ENCODE measurements around the gene RAB11FIP3. TPM values are rescaled to one million over a fixed set of nuclear protein-coding genes. Genes with fewer than 3 reads are reported as not detected.

The RAB11FIP3 gene
- total and polyA plus RNA-seq, 2 donors = 16.8 to 57.0 TPM

DNA sequence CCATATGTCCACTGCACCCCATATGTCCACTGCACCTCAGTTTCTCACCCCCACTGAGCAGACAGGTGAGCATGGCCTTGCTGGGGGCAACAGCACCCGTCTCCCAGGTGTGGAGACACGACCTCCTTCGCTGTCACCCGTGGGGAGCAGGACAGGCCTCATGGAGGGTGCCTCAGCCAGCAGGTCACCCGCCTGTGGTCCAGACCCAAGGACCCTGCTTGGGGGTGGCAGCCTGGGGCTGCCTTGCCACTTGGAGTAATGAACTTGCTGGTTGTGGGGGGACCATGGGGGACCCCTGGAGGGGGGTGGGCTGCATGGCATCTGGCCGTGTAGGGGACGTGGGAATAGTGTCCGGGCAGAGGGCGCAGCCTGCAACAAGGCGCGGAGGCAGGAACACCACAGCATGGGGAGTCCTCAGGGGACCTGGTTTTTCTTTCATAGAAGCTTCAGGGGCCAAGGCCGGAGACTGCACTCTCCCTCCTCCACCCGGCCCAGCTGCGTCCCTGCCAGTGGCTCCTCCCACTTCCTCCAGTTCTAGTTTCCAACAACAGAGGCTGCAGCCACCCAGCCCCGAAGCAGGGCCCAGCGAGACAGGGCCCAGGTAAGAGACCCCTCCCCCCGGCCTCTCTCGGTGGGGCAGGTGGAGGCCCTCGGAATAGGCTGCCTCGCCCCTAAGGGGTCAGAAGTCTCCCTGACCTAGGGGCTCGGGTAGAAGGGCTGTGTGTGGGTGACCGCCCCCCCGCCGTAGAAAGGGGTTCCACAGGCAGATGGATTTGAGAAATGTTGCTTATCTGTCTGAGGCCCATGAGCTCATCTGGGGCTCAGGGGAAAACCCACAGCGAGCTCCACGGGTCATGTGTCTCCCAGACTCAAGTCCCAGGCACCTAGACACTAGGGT is 141.3 kb downstream of the RAB11FIP3 start, which contains the start of gene NHLRC4:
Gene NHLRC4 (plus strand): TSS at position 531 of the 898 bp plus-strand sequence. CDS start 1,043 bp downstream, outside the sequence.
- H3K4me3 ChIP-seq (ENCODE audit: low read depth, low read length) = peak within 1 kb of the TSS; percentile 30
- H3K27ac ChIP-seq (ENCODE audit: low read depth) = peak within 1 kb of the TSS; percentile 43
- H3K36me3 ChIP-seq (ENCODE audit: insufficient read depth) = no peaks in the 10 kb centered on the region
- peak; percentile 32 for DNase-seq (ENCODE audit: extremely low spot score)
- peaks cover 4% of the 10 kb centered on the region for H3K4me1 ChIP-seq (ENCODE audit: insufficient read depth)
- 26% methylated on average over 26 of the region's 26 CpGs for WGBS

DNA sequence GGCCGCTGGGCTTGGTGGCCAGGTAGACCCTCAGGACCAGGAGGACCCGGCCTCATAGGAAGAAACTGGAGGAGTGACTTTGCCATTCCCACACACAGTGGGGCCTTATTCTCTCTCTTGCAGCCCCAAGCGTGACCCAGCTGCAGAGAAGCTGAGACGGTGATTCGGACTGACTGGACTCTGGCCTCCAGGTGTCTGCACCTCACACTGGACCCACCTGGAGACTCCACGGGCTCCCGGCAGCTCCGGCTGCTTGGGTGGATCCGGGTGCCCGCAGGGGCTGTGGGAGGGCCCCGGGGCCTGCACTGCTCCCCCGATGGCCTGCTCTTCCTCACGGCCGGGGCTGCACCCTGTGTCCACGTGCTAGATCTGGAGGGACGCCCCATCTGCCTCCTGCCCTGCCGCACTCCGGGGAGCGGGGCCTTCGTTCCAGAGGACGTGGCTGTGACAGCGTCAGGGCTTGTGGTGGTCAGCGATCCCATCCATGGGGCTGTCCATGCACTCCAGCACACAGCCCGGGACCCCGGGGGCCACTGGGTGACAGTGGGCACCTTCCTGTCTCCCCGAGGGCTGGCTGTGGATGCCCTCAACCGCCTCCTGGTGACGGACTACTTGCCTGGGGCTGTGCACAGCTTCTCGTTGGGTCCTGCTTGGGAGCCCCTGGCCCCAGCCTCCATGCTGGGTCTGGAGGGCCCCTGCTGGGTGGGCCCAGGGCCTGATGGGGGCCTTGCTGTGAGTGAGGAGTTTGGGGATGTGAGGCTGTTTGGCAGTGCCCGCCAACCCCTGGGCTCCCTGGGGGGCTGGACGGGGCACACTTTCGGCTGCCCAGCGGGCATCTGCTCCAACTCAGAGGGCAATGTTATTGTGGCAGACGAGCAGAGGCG is 142.2 kb downstream of the RAB11FIP3 start:
- DNase-seq (ENCODE audit: extremely low spot score) = no peak
- 89% methylated on average over 35 of the region's 35 CpGs for WGBS
- Histone ChIP-seq H3K4me1 (ENCODE audit: insufficient read depth) (peaks cover 4% of the 10 kb centered on the region), H3K36me3 (ENCODE audit: insufficient read depth) (no peaks in the 10 kb centered on the region), H3K4me3 (ENCODE audit: low read depth, low read length) (no peak overlapping the region), H3K27ac (ENCODE audit: low read depth) (no peak overlapping the region)

DNA sequence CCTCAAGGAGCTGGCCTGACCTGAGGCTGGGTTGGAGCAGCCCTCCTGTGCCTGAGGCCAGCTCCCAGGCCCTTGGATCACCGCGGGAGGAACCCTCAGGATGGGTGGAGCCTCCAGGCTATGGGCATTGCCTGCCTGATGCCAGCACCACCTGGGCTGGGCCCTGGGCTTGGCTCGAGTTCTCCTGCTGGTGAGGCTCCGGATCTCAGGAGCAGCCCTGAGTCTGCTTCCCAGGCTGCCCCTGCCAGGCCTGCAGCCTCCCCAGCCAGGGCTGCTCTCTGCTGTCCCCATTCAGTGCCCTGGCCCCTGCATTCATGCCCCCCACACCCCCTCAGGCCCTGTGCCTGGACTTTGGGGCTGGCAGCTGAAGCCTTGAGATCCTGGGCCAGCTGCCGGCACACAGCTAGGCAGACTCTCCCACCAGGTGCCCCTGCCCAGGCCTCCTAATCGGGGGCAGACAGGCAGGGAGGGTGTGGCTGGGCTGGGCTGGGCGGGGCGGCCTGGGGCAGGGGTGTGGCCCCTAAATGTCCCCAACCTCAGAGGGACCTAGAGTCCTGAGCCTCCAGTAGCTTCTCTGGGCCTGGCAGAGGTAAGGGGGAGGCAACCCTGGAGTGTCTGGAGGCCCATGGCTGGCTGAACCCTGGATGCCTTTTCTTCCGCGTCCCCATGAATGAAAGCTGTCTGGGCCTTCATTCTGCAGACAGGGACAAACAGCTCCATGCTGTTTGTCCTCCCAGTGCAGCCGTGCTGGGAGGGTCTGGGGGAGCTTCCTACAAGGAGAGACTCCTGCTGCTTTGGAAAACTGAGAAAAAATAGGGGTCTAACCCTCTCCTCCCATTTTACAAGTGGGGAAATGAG is 143.2 kb downstream of the RAB11FIP3 start:
- H3K4me1 ChIP-seq (ENCODE audit: insufficient read depth) = peaks cover 4% of the 10 kb centered on the region
- DNase-seq (ENCODE audit: extremely low spot score) = no peak
- WGBS = 69% methylated on average over 11 of the region's 11 CpGs
- H3K27ac ChIP-seq (ENCODE audit: low read depth) = no peak overlapping the region
- H3K36me3 ChIP-seq (ENCODE audit: insufficient read depth) = no peaks in the 10 kb centered on the region
- no peak overlapping the region for H3K4me3 ChIP-seq (ENCODE audit: low read depth, low read length)

DNA sequence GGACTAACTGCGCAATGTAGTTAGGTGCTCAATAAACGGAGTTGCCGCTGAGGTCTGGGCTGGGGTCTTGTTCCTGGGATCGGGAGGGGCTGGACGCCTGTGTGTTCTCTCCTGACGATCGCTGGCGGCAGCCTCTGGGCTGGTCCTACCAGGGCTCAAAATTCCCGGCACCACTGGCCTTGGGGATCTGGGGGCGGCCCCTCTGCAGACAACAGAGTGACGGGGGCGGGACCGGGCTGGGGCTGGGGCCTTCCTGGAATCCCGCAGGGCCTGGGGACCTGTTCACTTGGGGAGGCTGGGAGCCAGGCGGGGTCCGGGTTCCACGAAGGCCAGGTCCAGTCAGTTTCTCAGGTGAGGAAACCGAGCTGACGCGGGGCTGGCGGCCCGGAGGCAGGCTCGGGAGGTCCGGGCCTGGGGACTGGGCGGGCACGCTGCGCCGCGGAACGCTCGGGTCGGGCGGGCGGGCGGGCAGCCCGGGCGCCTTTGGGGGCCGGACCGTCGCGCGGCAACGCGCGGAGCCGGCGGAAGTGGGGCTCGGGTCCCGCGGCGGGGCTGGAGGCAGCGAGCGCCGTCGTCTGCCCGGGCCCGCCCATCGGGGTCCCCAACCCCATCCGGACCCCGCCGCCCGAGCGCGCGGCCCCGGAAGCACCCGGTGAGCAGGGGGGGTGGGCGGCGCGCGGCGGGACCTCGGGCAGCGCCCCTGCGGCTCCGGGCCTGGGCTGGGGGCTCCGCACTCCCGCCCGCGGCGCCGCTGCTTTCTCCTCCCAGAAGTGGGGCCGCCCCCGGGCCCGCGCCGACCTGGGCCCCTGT is 144.2 kb downstream of the RAB11FIP3 start, which contains the start of gene PIGQ:
Gene PIGQ (plus strand): TSS at position 524 of the 810 bp plus-strand sequence. CDS start 4,107 bp downstream, outside the sequence.
- H3K27ac ChIP-seq (ENCODE audit: low read depth) = peak within 1 kb of the TSS; percentile 53
- no peak for DNase-seq (ENCODE audit: extremely low spot score)
- H3K4me3 ChIP-seq (ENCODE audit: low read depth, low read length) = peak within 1 kb of the TSS; percentile 97
- no peaks in the 10 kb centered on the region for H3K36me3 ChIP-seq (ENCODE audit: insufficient read depth)
- 1% methylated on average over 87 of the region's 87 CpGs for WGBS
- H3K4me1 ChIP-seq (ENCODE audit: insufficient read depth) = peaks cover 4% of the 10 kb centered on the region

Small RNA genes lying within 50 kb of the gene (small RNA-seq; reads per million reads assigned to genes)
- gene MIR3176 (0.53 reads per million, percentile 49 among the genes with 10 or more reads in this experiment), gene MIR5587 (not detected), gene RF00019 (not detected), gene Z98883.1 (not detected)

Other genes with a start within 250 kb of the RAB11FIP3 start
- 472 TPM for gene HBA1, start 249.0 kb upstream of the RAB11FIP3 start, total RNA-seq
- 9.7 TPM for gene HBA1, start 249.0 kb upstream of the RAB11FIP3 start, polyA plus RNA-seq
- not detected for gene HBQ1, start 245.2 kb upstream of the RAB11FIP3 start, total RNA-seq
- not detected for gene HBQ1, start 245.2 kb upstream of the RAB11FIP3 start, polyA plus RNA-seq
- gene LUC7L, start 196.2 kb upstream of the RAB11FIP3 start, total RNA-seq = 112 TPM
- 47.0 TPM for gene LUC7L, start 196.2 kb upstream of the RAB11FIP3 start, polyA plus RNA-seq
- gene FAM234A, start 190.8 kb upstream of the RAB11FIP3 start, total RNA-seq = 38.8 TPM
- 115 TPM for gene FAM234A, start 190.8 kb upstream of the RAB11FIP3 start, polyA plus RNA-seq
- gene RGS11, start 149.7 kb upstream of the RAB11FIP3 start, total RNA-seq = 2.4 TPM
- 6.9 TPM for gene RGS11, start 149.7 kb upstream of the RAB11FIP3 start, polyA plus RNA-seq
- gene ARHGDIG, start 145.1 kb upstream of the RAB11FIP3 start, total RNA-seq = 2.3 TPM
- gene ARHGDIG, start 145.1 kb upstream of the RAB11FIP3 start, polyA plus RNA-seq = 0.95 TPM
- gene PDIA2, start 142.5 kb upstream of the RAB11FIP3 start, total RNA-seq = 1.1 TPM
- gene PDIA2, start 142.5 kb upstream of the RAB11FIP3 start, polyA plus RNA-seq = 0.19 TPM
- gene AXIN1, start 72.9 kb upstream of the RAB11FIP3 start, total RNA-seq = 9.9 TPM
- gene AXIN1, start 72.9 kb upstream of the RAB11FIP3 start, polyA plus RNA-seq = 25.0 TPM
- gene MRPL28, start 55.1 kb upstream of the RAB11FIP3 start, total RNA-seq = 20.3 TPM
- 81.1 TPM for gene MRPL28, start 55.1 kb upstream of the RAB11FIP3 start, polyA plus RNA-seq
- 15.9 TPM for gene PGAP6, start 43.7 kb upstream of the RAB11FIP3 start, total RNA-seq
- 53.8 TPM for gene PGAP6, start 43.7 kb upstream of the RAB11FIP3 start, polyA plus RNA-seq
- gene NME4, start 28.4 kb upstream of the RAB11FIP3 start, total RNA-seq = 29.0 TPM
- gene NME4, start 28.4 kb upstream of the RAB11FIP3 start, polyA plus RNA-seq = 246 TPM
- 5.3 TPM for gene DECR2, start 23.8 kb upstream of the RAB11FIP3 start, total RNA-seq
- gene DECR2, start 23.8 kb upstream of the RAB11FIP3 start, polyA plus RNA-seq = 20.6 TPM
- gene CAPN15, start 102.1 kb downstream of the RAB11FIP3 start, total RNA-seq = 12.7 TPM
- 30.3 TPM for gene CAPN15, start 102.1 kb downstream of the RAB11FIP3 start, polyA plus RNA-seq
- gene PRR35, start 134.7 kb downstream of the RAB11FIP3 start, total RNA-seq = not detected
- not detected for gene PRR35, start 134.7 kb downstream of the RAB11FIP3 start, polyA plus RNA-seq
- gene NHLRC4, start 141.4 kb downstream of the RAB11FIP3 start, total RNA-seq = 1.0 TPM
- 1.8 TPM for gene NHLRC4, start 141.4 kb downstream of the RAB11FIP3 start, polyA plus RNA-seq
- 11.8 TPM for gene PIGQ, start 144.3 kb downstream of the RAB11FIP3 start, total RNA-seq
- 39.0 TPM for gene PIGQ, start 144.3 kb downstream of the RAB11FIP3 start, polyA plus RNA-seq
- gene RAB40C, start 164.4 kb downstream of the RAB11FIP3 start, total RNA-seq = 6.9 TPM
- gene RAB40C, start 164.4 kb downstream of the RAB11FIP3 start, polyA plus RNA-seq = 30.9 TPM
- gene WFIKKN1, start 205.3 kb downstream of the RAB11FIP3 start, total RNA-seq = 0.37 TPM
- 0.30 TPM for gene WFIKKN1, start 205.3 kb downstream of the RAB11FIP3 start, polyA plus RNA-seq
- gene METTL26, start 210.7 kb downstream of the RAB11FIP3 start, total RNA-seq = 26.7 TPM
- gene METTL26, start 210.7 kb downstream of the RAB11FIP3 start, polyA plus RNA-seq = 135 TPM
- 5.1 TPM for gene MCRIP2, start 216.2 kb downstream of the RAB11FIP3 start, total RNA-seq
- gene MCRIP2, start 216.2 kb downstream of the RAB11FIP3 start, polyA plus RNA-seq = 42.6 TPM
- 15.8 TPM for gene WDR90, start 223.7 kb downstream of the RAB11FIP3 start, total RNA-seq
- 21.9 TPM for gene WDR90, start 223.7 kb downstream of the RAB11FIP3 start, polyA plus RNA-seq
- 26.0 TPM for gene RHOT2, start 242.5 kb downstream of the RAB11FIP3 start, total RNA-seq
- gene RHOT2, start 242.5 kb downstream of the RAB11FIP3 start, polyA plus RNA-seq = 103 TPM

Data from urinary bladder (tissue), 4 donors.